HG03060 (cell line): ENCODE results near the gene TXNRD1.
"Not testable (repeated sequence)": the region's sequence is repeated elsewhere in the genome, so short reads cannot be mapped to it uniquely, and the experiment has no call there.

Experiments
- ATAC-seq: cut with Tn5 transposase; IDR thresholded peaks from one replicate; pipeline ENCODE4 v1.9.1; 2021; ENCODE audit warnings: low read depth, moderate number of reproducible peaks; ENCODE audit not compliant: unreplicated experiment

Gene TXNRD1

DNA sequence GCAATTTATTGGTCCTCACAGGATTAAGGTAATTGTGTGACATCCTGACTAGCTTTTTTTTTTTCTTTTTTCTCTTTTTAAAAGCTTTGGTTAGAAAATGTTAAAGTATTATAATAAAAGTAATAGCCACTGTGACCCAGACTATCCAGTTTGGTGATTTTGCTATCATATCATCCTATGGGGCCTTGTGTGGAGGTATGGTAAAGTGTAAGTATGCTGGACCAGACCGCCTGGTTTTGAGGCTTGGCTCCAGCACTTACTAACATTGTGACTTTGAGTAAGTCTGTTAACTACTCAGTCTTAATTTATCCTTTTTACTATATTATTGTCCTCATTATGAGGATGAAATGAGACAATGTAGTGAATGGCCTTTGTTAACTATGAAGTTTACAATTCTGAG lies 103.4 kb downstream of the TXNRD1 start:
- no peak for ATAC-seq

DNA sequence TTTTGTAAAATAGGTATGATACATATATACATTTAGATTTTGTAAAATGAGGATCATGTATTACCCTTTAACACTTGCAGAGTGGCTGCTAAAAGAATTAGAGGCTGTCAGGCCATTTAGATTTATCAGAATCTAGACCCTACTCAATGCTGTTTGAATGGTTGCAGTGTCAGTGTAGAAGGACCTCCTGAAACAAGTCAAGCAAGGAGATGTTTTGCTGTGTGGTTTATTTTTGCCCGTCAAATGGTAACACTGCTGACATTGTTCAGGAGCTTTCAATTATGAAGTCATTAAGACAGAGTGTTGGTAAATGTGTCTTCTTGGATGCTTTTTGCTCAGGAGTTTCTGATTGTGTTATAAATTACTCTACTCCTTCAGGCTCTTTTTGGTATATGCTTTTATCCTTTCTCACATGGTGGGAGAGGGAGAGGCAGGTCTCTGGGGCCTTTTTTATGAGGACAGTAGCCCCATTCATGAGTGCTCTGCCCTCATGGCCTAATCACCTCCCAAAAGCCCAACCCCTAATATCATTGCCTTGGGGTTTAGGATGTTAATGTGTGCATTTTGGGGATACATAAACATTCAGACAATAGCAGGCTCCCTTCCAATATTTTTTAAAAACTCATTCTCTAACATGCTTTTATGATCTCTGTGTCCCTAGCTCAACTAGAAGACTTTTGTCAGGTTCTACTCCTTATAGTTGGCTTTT lies 104.5 kb downstream of the TXNRD1 start:
- ATAC-seq = no peak

DNA sequence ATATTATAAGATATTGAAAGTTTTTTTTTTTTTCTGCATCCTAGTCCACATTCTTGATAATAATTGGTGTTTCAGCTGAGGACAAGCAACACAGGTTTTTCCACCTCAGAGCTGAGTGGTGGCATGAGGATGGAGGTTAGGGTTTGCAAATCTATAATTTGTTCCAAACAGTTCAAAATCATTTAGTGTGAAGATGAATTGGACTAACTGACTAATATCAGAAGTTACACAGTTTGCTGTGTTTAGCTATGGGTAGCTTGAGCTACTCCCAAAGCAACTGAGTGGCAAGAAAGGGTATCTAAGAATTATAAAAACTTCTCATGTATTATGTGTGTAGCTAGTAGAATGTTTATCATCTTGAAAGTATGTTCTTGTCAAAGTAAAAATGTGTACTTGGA lies 105.0 kb downstream of the TXNRD1 start:
- no peak for ATAC-seq

DNA sequence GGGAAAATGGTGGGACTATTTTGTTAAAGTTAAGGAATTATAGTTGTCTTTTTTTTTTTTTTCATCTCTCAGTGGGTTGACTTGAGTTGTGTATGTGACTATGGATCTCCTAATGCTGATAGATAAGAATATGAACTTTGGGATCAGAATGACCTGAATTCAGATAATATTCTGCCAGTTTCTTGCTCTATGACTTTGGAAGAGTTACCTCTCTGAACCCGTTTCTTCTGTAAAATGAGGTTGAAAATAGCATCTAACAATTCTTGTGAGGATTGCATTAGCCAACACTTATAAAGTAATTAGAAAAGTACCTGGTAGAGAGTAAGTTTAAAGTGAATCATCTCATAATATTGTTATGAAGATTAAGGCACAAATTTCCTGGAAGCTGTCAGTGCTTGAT lies 106.4 kb downstream of the TXNRD1 start:
- no peak for ATAC-seq

DNA sequence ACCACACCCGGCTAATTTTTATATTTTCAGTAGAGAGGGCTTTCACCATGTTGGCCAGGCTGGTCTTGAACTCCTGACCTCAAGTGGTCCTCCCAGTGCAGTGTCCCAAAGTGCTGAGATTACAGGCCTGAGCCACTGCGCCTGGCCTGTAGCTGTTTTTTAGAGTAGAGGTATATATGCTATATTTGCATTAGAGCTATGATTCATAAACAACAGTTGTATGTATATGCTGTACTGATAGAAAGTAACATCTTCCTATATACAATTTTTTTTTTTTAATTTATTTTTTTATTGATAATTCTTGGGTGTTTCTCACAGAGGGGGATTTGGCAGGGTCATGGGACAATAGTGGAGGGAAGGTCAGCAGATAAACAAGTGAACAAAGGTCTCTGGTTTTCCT lies 107.0 kb downstream of the TXNRD1 start:
- ATAC-seq = not testable (repeated sequence)

DNA sequence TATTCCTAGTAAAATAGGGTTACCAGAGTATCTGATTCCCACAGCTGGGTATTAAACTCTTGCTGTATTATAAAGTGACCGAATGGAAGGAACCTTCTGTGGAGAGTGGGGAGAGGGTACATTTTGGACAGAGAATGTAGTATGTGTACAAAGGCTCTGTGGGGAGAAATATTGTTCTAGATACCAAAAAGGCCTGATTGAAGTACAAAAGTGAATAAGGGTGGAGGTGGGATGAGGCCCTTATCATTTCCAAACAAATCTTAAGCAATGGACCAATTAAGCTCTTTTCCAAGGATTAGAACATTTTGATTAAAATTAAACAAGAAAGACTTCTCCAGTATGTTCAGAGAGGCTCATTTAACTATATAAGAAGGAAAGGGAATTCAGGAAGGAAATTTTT lies 108.3 kb downstream of the TXNRD1 start:
- no peak for ATAC-seq

DNA sequence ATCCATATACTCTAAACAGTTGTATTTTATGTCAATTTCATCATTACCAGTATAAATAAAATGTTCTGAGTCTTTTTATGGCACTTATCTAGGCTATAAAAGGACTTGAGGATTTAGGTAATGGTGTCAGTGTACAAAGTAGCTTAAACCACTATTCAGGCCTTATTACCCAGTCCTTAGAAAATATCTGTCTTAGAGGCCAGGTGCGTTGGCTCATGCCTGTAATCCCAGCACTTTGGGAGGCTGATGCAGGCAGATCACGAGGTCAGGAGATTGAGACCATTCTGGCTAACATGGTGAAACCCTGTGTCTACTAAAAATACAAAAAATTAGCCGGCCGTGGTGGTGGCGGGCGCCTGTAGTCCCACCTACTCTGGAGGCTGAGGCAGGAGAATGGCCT lies 112.7 kb downstream of the TXNRD1 start:
- ATAC-seq = not testable (repeated sequence)

DNA sequence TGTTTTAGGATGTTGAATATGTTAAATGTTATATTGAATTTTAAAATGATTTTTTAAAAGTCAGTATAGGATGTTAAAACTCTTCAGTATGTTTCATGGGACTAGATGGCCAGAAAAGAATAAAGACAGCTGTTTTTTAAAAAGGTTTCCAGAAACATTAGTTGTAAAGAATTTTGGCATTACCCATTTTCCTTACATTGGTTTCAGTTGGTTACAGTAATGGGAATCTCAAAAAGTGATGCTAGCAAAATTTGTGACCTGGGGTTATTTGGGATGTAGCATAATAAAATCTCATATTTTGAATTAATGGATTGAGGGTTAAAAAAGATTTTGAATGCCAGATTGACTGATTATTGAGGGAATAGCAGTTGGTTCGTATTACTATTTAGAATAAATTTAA lies 113.2 kb downstream of the TXNRD1 start:
- ATAC-seq = no peak

DNA sequence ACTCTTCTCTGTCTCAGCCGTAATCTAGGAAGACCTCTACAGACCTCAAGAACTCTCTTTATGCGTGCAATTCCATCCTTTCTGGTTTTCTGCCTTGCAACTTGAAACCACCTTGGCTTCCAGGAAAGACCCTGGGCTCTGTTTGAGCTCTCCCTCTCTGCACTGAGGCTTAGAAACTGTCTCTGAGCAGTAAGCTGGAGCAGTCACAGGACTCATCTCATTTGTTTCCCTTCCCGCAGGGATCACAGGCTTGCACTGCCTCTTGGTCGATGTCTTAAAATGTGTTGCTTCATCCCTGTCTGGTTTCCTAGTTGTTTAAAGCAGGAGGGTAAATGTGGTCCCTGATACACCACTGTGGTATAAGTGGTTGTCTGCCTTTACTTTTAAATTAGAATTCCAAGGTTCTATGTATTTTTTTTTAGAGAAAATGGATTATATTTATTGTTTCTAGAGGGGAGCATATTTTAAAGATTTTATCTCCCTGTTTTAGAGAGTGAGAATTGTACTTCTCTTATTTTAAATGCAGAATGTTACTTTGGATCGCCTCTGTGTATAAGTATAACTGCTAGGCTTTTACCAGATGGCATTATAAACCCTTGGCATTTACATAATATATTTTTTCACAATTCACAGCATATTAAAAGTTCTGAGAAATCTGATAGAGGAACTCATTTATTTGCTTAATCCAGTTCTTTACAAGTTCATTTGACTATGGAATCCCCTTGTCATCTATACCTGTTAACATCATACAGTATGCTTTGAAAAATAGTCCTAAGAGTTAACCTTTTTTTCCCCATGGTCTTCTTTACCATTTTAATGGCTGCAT lies 114.3 kb downstream of the TXNRD1 start:
- no peak for ATAC-seq

DNA sequence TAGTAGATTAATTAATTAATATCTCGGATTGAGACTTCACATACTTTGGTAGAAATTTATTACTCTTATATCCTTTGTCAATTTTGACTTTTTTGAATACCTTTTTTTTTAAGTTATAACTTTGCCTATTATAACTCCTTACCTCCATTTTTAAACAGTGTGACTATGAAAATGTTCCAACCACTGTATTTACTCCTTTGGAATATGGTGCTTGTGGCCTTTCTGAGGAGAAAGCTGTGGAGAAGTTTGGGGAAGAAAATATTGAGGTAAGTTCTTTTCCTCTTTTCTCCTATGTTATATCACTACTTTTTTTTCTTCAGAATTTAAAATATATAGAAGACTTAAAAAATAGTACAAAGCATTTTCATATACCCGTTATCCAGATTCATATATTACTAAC lies 115.8 kb downstream of the TXNRD1 start:
- no peak for ATAC-seq

DNA sequence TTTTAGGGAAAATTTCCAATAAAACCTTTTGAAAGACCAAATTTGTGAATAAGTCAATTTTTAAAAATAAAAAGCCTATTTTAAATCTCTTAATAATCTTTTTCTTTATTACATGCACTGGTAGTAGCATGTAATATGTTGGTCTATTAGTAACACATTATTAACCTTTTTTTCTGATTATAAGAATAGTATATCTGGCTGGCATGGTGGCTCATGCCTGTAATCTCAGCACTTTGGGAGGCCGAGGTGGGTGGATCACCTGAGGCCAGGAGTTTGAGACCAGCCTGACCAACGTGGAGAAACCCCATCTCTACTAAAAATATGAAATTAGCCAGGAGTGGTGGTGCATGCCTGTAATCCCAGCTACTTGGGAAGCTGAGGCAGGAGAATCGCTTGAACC lies 116.7 kb downstream of the TXNRD1 start:
- not testable (repeated sequence) for ATAC-seq

DNA sequence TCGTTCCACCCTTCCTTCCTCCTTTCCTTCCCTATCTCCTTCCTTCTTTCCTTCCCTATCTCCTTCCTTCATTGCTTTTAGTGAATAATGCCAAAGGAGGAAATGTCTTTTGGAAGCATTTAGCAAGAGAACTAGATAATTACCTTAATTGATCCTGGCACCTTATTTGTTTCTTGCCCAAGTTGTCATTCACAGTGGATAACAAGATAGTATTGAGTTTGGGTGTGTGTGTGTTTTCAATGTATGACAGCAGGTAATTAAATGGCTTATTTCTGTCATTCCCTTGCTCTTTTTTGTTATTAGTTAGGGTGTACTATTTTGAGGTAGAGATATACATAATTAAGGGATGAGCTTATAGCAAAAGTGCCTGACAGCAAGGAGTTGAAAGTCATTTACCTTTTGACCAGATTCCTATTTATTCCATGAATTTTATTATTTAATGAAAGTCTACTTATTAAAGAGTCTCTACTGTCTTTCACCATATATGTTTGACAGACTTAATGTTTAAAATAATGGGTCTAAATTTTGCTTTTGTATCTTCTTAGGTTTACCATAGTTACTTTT lies 118.2 kb downstream of the TXNRD1 start:
- no peak for ATAC-seq

DNA sequence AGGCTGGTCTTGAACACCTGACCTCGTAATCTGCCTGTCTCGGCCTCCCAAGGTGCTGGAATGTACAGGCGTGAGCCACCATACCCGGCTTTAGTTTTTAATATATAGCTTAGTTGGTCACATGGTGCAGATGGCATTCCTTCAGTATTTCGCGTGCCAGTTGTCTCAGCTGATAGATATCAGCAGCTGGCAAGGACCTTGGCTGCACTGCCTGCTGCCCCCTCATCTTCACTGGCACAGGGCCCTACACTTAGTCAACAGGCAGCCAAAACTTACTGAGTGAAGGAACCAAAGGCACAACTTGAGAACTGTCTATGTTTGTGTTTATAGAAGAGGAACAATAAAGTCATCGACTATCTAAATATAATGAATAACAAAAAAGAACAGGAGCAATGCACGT lies 119.0 kb downstream of the TXNRD1 start:
- no peak for ATAC-seq

DNA sequence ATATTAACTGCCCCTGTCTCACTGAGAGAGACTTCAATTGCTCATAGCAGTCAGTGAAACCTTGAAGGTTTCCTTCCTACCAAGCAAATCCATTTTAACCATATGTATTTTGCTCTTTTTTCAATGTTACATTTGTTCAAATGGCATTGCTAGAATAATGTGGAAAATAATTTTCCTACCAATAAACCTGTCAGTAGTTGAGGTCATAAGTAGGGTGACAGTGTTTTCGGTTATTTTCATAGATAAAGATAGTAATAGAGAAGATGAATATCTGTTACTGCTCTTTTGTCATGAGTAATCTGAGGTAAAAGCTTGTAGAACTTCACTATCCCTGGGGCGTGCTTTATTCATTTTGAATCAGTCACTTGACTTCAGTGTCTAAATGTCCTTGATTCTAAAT lies 120.5 kb downstream of the TXNRD1 start:
- no peak for ATAC-seq

DNA sequence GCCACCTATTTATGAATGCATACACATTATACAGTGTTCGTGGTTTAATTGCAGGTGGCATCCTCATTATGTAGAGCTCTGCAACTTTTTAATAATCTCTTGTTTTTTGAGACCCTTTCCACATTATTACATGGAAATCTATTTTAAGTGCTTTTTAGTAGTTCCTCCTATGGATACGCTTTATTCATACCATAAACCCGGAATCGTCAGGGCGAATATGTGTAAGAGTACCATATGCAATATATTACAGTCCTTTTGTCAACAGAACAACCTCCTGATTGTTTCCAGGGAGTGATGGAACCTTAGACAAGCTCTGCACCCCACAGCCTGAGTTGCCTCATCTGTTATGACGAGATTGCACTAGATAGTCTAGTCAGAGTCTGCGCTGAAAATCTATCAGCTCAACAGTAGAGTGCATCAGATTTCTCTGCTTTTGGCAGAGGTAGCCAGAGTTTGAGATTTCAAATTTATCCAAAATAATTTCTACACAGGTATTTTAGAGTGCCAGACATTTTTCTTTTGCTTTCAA lies 121.5 kb downstream of the TXNRD1 start:
- ATAC-seq = no peak

DNA sequence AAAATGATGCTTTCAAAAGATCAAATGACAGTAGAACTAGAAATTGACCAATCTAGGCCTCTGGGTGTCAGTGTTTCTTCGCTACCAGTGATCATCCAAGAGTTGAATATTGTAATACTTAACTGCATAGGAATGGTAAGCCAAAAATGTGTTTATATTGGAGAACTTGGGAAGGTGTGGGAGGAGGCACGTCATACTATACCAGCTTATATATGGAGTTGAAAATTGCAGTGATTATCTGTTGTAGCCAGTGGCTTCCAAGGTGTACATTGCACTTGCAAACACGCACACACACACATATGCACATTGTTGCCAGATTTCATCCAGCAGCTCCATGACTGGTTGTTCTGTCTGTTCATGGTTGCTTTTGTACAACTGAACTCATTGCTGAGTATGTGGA lies 124.1 kb downstream of the TXNRD1 start:
- ATAC-seq = no peak

DNA sequence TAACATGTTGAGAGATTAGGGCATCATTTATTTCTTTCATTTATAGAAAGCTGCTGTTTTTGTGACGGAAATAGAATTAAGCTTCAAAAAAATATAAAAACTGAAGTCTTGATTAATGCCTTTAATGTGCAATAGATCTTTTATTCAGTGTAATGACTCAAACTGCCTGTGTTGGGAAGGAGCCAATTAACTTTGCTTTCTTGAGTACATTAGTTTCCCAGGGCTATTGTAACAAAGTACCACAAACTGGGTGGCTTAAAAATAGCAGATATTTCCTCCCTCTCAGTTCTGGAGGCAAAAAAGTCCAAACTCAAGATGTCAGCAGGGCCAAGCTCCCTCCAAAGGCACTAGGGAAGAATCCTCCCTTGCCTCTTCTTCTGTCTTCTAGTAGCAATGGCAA lies 124.6 kb downstream of the TXNRD1 start:
- no peak for ATAC-seq

DNA sequence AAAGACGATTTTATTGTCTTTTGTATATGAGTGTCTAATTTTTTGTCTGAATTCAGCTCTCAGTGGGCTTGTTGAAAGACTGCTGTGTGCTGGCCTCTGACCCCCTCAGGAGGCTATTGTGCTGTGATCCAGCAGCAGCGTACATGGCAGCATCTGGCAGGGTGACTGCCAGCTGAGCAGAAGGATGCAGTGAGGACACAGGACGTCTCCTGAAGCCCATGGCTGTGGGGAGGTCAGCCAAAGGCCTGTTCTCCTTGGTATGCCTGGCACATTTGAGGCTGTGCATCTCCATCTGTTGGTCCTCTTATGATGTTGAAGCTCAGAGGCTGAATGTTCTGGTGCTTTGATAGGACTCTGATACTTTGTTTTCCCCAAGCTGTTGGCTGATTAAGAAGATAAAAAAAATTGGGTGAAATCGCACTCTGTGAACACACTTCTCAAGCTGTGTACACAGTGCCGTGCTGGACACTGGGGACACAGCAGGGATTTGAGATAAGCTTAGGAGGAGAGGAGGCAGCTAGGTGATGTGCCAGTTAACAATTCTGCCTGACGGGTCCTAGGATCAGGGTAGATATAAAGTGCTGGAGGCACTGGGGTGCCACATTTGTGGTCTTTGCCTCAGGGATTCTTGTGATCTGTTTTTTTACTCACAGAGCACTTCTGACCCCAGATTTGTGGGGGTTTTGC lies 125.5 kb downstream of the TXNRD1 start:
- no peak for ATAC-seq

DNA sequence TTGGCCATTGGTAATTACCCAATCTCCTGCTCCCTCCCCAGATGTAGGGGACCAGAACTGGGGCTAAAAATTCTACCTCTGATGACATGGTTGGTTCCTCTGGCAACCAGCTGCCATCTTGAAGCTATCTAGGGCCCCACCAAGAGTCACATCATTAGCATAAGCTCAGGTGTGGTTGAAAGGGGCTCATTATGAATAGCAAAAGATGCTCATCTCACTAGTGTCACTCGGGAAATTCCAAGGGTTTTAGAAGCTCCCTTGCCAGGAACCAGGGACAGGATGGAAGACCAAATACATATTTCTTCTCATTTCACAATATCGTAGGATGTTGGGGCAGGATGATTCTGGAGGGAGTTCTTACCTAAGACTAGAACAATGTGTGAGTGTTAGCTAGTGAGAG lies 126.6 kb downstream of the TXNRD1 start:
- ATAC-seq = no peak

DNA sequence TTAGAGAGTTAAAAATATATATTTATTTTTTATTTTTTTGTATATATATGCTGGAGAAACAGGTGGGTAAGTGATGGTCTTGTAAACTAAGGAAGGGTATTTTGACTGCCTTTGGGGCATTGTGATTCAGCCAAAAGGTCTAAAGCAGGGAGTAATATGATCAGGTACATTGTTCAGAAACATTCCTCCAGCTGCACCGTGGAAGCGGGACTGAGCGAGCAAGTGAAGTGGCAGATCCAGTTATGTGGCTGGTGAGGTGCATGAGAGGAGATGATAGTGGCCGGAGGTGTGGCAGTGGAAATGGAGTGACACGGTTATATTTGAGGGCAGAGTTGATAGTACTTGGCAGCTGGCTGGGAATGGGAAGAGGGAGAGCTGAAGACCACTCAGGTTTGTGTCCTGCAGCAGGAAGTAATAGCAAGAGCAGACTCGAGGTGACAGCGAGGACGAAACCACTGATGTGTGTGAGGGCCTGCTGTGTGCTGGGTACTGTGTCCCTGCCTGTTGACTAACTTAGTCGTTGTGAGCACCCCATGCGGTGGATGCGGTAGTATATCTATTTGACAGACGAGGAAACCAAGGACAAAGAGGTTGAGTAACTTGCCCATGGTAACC lies 127.2 kb downstream of the TXNRD1 start:
- no peak for ATAC-seq

DNA sequence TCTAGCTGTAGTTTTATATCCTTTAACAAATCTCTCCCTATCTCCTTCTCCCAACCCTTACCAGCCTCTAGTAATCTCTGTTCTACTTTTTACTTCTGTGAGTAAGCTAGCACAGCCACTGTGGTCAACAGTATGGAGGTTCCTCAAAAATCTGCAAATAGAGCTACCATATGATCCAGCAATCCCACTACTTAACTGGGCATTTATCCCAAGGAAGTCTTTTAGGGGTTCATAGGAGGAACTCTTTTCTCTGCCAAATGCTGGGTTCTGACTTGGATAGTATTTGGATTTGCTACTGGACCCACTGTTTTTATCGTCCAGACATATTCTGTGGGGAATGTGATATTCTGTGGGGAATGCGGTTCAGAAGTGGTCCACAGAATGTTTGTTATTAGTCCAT lies 129.1 kb downstream of the TXNRD1 start:
- ATAC-seq = no peak
